ENCODE results near the gene CACNB2.

DNA sequence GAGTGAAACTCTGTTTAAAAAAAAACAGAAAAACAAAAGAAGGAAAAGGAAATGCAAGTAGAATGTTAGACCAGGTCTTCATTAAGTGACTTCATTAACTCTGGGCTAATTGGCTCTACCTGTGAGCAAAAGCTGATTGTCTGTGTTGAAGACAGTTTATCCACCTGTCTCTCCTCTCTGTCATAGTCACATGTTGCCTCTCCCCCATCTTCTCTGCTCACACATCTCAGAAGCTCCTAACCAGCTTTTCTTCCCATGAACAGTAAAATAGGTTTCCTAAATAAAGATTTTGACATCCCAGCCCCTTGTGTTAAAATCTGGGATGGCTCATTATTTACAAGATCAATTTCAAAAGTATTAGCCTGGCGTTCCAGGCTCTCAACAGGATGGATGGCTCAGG, 222.7 kb downstream of the CACNB2 start:
- TF ChIP-seq POLR2A (IDR thresholded peaks at IDR 0.05; ENCODE audit: low read length) (no peak), GATA1 (IDR thresholded peaks at IDR 0.05; ENCODE audit: low read depth, low read length) (no peak)
